Stimulated activated naive CD4-positive, alpha-beta T cell (primary cell): ENCODE results near the gene MYH6.
"Not testable (repeated sequence)": the region's sequence is repeated elsewhere in the genome, so short reads cannot be mapped to it uniquely, and the experiment has no call there.

ENCODE experiments used
- DNase-seq, 6 experiments: peaks; one replicate each; lab custom pipeline; 2025; lab: John Stamatoyannopoulos, UW

MYH6 gene

DNA sequence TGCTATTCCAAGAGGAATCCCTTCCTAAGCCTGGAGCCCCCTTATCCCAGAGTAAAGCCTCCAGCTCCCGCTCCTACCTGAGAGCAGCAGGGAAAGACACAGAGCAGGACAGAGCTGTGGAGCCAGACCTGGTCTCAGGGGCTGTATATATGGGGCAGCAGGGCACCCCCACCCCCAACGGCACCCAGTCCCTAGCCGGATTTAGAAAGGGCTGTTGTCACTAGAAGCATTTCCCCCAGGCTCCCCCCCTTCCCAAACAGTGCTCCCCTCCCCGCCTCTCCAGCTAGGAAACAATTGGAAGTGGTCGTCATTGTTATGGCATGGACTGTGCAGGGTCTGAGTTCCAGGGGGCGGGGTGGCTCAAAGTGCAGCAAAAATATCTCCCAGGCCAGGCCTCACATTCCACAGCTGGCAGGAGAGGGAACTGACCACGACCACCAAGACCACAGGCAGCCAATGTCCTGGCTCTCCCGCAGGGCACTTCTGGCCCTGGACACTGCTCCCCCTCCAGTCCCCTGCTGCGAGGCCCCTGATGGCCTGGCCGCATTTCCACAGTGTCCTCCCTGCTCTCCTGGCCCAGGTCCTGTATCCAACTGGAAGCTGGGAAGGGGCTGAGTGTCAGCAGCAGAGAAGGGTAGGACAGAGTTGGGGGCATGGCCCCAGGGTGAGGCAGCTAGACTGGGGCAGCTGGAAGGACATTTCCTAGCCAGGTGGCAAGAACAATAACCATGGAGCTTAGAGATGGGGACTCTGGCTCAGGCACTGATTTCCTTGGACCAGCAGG is 27.7 kb upstream of the MYH6 start, which contains the start of gene MYH7:
Gene MYH7, minus strand, starts transcription at position 118 of the 784 bp plus-strand sequence. CDS start 1,928 bp downstream, outside the sequence.
- DNase-seq, result no peak

- no peak for DNase-seq
These were observed 26.6 kb upstream of the MYH6 start for GRCh38 chr14:23434488-23435222.

DNA sequence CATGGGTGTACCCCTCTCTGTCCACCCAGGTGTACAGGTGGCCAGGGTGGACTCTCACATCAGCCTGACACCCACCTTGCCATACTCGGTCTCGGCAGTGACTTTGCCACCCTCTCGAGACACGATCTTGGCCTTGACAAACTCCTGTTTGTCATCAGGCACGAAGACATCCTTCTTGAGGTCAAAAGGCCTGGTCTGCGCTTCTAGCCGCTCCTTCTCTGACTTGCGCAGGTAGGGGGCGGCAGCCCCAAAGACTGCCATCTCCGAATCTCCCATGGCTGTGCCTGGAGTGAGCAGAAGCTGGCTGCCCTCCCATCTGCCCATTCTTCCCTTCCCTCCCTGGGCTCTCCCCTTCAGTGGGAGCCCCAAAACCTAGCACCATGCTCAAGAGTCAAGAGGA is 25.4 kb upstream of the MYH6 start:
- DNase-seq, result no peak

DNA sequence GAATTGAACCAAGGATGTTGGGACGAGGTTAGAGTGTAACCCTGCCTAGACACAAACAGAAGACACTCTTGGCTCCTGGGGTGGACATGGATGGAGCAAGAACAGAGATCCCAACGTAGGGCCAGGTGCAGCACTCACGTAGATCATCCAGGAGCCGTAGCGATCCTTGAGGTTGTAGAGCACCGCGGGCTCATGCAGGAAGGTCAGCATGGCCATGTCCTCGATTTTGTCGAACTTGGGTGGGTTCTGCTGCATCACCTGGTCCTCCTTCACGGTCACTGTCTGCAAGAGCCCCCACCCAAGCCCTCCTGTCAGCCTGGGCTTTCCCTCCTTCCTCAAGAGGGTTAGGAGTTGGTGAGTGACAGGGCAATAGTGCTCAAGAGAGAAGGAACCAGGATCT is 24.9 kb upstream of the MYH6 start:
- no peak for DNase-seq

DNA sequence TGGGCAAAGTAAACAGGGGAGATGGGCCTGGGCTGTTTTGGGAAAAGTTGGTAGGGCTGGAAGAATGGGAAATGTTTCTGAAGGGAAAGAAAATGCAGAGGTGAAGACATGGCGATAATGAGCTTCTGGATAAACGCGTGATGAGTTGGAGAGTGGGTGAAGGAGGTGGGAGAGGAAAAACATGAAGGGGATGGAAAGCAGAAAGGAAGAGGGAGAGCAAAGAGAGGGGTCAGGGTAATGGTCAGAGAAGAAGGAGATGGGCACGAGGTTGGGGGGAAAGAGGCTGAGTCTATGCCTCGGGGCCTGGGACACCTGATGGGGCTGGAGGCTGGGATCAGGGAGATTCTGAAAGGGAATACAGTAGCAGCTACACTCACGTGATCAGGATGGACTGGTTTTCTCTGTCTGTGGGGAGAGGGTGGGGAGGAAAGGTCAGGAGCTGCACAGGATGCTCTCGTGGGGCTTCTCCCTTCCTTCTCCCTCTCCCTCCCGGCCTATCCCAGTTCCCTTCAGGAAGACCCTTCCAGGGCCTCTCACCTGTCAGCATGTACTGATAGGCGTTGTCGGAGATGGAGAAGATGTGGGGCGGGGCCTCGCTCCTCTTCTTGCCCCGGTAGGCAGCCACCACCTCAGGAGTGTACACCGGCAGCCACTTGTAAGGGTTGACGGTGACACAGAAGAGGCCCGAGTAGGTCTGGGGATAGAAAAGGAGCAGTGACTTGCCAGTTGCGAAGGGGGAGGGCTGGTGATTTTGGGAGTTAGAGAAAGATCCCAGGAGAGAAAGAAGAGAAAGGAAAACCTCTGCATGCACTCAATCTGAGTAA is 24.2 kb upstream of the MYH6 start:
- DNase-seq, result no peak

- no peak for DNase-seq
These were observed 23.4 kb upstream of the MYH6 start for GRCh38 chr14:23431486-23431885.

DNA sequence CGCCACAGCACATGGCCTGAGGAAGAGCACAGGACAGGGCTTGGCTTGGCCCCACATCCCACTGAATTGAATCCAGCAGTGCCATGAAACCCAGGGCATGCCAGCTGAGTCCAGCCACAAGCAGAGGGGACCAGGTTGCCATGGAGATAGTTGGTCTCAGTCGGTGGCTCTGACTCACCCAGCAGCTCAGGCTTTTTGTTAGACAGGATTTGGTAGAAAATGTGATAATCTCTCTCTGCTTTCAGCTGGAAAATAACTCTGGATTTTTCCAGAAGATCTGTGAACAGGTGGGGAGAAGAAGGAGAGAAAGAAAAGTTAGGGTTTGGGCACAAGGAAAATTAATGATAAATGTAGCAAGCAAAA is 22.6 kb upstream of the MYH6 start:
- DNase-seq, result no peak

DNA sequence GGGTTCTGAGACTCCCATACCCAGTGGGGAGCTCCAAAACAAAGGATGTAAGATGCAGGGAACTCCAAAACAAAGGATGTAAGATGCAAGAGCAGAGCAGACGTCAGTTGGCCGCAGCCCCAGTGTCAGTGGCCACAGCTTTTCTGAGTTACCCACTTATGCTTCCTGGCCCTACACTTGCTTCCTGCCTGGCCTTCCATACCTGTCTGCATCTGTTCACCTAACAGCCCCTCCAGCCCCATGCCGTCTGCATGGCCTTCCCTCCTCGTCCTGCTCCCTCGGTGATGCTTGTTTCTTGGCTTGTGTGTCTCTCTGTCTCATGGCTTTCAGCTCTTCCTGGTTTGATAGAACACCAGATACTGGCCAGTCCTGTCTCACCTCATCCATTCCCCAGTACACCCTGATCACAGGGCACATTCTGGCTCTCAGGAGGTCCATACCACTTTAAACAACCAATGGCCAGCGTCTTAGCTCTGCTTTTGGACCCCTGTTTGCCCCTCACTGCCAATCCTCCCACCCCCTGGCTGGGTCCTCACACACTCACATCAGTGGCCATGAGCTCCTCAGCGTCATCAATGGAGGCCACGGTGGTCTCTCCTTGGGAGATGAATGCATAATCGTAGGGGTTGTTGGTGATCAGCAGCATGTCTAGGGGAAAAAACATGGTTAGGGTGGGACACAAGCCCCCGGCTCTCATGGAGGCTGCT is 22.1 kb upstream of the MYH6 start:
- DNase-seq, result no peak

DNA sequence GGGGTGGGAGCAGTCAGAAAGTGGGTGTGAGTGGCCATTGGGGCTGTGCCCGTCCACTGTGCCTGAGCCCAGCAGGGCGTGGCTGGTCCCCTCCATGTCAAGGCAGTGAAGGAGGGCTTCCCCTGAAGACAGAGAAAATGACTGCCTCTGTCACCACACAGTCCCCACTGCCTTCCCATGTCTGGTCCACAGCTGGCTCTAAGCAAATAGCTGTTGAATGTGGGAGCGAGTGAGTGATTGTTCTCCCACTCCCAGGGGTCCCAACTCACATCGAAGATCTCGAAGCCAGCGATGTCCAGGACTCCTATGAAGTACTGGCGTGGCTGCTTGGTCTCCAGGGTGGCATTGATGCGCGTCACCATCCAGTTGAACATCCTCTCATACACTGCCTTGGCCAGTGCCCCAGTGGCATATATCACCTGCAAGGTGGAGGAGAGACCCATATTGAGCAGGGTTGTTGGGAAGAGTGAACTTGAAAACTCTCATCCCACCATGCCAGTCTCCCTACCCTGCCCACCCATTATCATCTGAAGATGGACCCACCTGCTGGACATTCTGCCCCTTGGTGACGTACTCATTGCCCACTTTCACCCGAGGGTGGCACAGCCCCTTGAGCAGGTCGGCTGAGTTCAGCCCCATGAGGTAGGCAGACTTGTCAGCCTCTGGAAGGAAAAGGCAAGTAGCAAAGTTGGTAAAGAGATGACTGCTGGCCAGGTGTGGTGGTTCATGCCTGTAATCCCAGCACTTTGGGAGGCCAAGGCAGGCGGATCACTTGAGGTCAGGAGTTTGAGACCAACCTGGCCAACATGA is 20.8 kb upstream of the MYH6 start:
- no peak for DNase-seq

- not testable (repeated sequence) for DNase-seq
These were observed 17.7 kb upstream of the MYH6 start for GRCh38 chr14:23425798-23426197.

GRCh38 chr14:23425169-23425568 is 17.1 kb upstream of the MYH6 start:
- no peak for DNase-seq

DNA sequence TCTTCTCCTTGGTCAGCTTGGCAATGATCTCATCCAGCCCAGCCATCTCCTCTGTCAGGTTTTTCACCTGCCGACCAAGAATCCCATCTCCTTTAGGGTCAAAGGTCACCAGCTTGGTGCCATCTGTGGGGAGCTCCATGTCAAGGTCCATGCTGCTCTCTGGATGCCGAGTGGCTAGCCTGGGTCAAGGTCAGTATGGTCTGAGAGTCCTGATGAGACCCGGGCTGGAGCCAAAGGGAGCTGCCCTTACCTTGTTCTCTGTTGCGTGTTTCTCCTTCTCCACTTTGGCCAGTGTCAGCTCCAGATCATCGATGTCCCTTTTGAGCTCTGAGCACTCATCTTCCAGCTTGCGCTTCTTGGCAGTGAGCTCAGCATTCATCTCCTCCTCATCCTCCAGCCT is 15.6 kb upstream of the MYH6 start:
- no peak for DNase-seq

DNA sequence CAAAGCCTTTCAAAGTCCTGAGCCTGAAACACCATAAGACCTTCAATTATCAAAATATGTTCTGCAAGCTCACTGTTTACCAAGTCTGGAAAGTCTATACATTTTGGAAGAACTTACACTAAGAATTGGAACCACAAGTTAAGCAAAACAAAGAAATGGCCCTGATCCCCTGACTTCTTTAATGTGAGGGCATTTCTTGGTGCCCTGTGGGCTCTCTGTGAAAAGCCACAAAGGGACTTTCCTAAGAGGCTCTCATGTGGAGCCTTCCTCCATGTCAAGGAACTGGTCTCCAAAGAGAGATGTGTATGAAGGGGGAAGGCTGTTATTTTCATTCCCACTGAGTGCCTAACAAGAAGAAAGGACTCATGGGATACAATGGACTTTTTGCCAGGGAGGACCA is 13.5 kb upstream of the MYH6 start:
- DNase-seq, result no peak

DNA sequence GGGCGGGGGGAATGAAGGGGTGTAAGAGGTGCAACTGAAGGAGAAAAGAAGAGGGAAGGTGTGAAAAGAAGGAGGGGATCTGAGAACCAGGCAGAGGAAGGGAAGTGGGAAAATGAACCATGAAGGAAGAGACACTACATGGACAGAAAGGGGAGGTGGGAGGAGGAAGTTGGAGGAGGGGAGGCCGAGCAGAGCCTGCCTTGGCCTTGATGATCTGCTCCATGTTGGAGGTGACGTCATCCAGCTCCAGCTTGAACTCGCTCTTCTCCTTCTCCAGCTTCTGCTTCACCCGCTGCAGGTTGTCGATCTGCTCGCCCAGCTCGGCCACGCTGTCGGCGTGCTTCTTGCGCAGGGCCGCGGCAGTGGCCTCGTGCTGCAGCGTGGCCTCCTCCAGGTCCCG is 11.6 kb upstream of the MYH6 start:
- DNase-seq, result not testable (repeated sequence)

DNA sequence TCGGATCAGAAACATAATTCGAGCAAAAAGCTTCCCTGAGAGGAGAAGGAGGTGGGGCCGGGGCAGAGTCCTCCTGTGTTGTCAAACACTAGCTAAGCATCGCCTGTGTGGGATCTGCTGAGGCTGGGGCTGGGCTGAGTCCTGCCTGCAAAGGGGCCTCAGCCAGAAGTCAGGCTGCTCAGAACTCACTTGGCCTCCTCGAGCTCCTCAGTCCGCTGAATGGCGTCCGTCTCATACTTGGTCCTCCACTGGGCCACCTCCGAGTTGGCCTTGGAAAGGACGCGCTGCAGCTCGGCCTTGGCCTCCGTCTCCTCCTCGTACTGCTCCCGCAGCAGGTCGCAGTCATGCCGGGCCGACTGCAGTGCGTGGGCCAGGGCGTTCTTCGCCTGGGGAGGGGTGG is 9.9 kb upstream of the MYH6 start:
- DNase-seq, result no peak

GRCh38 chr14:23417269-23417668 is 9.2 kb upstream of the MYH6 start:
- DNase-seq, result not testable (repeated sequence)

DNA sequence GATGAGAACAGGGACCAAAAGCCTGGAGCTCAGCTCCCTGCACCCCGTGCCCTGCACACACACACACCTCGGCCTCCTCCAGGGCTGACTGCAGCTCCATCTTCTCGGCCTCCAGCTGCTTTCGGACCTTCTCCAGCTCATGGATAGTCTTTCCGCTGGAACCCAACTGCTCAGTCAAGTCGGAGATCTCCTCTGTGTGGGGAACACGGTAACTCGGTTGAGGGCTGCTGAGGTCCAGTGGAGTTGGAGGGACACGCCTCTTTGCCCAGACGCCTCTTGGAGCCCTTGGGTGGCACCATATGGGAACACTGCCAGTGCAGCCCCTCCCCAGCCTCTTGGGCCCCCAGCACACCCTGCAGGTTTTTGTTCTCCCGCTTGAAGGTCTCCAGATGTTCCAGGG is 8.7 kb upstream of the MYH6 start:
- no peak for DNase-seq

- DNase-seq, result no peak
These were observed 8.0 kb upstream of the MYH6 start for GRCh38 chr14:23415821-23416778.

GRCh38 chr14:23414906-23415820 is 7.1 kb upstream of the MYH6 start:
- DNase-seq, result no peak
